Ovary (tissue), 9 donors: Measurements from ENCODE around the gene GRK2. TPM values are rescaled to one million over a fixed set of nuclear protein-coding genes. Genes with fewer than 3 reads are reported as not detected.

Experiments
- DNase-seq, 5 donors: peaks; one replicate each; pipeline ENCODE4 v3.0.0-alpha.2; 2019 to 2020
- H3K27ac ChIP-seq, 2 donors: fragments of 200-600 bp; one replicate each; pipeline versions ENCODE4 v1.5.1 to v1.8.0; 2019 to 2022
- H3K27me3 ChIP-seq: fragments of 200-600 bp; one replicate; pipeline ENCODE4 v1.8.0; 2022
- H3K36me3 ChIP-seq: fragments of 200-600 bp; sonication (generic); one replicate; pipeline ENCODE4 v1.5.1; 2019
- H3K4me1 ChIP-seq: one replicate; pipeline ENCODE4 v1.8.1; 2013; ENCODE audit warnings: mild to moderate bottlenecking, moderate library complexity; ENCODE audit not compliant: insufficient read depth
- H3K4me3 ChIP-seq: fragments of 200-600 bp; sonication (generic); one replicate; pipeline ENCODE4 v1.5.1; 2017
- H3K9me3 ChIP-seq, 2 donors: fragments of 200-600 bp in 1 of 2; sonication (generic) in 1 of 2; one replicate each; pipeline versions ENCODE4 v1.5.1 to v1.8.1; 2013 to 2019; ENCODE audit warnings: mild to moderate bottlenecking in 1 of 2, moderate library complexity in 1 of 2
- EP300 ChIP-seq: sonication (generic); formaldehyde crosslinking; IDR thresholded peaks from one replicate; pipeline ENCODE4 v1.6.1; 2017; ENCODE audit warnings: antibody characterized with exemption
- POLR2A ChIP-seq: fragments of 450-650 bp; IDR thresholded peaks from one replicate; pipeline ENCODE4 v1.6.1; 2017; ENCODE audit warnings: antibody characterized with exemption, mild to moderate bottlenecking, moderate library complexity
- WGBS, 3 donors: extraction: QIAGEN DNeasy Blood & Tissue Kit in 1 of 3; methylation state at CpG; one replicate each; pipeline versions ENCODE4 v1.1.5 to v1.1.7; 2013 to 2017; 5-methylcytosine and 5-hydroxymethylcytosine counted together
- intact Hi-C, 4 donors: fragments of 100-400 bp; cut with DNase I; formaldehyde crosslinking; loops; one replicate each; pipeline versions ENCODE4 v1.11.0 to v1.15.1; 2022 to 2023
- polyA plus RNA-seq, 2 donors: library from polyadenylated mRNA; stranded (reverse); fragments of 200-250 nt in 1 of 2; fragments of 350-450 nt in 1 of 2; fragmentation: Illumina TruSeq in 1 of 2; extraction: RNeasy Lipid Tissue Mini Kit (QIAGEN cat#74804) in 1 of 2; gene quantifications; one replicate each; pipeline ENCODE4 v1.2.3, GENCODE V29; 2013 to 2014
- total RNA-seq, 7 donors: library from RNA; depleted of rRNA in 2 of 7; stranded (reverse); fragments of >200 nt in 2 of 7; fragmentation: NEBNext Ultra II Directional in 3 of 7; extraction: Animal tissue kit (Norgen Biotek cat#: 25700) in 3 of 7; gene quantifications; one replicate each; pipeline versions ENCODE4 v1.1.0 to v1.2.4, GENCODE V29; 2016 to 2023
- TF ChIP-seq, protein P1 (sequence below), 3 donors: fragments of 450-650 bp in 2 of 3; fragments of 200-600 bp in 1 of 3; IDR thresholded peaks; one replicate each; pipeline versions ENCODE4 v1.5.1 to v1.8.0; 2016 to 2022; ENCODE audit warnings: antibody characterized with exemption in 3 of 3, mild to moderate bottlenecking in 1 of 3
- donor health status: DM: no; HTN: no; CAD: no; lungs with moderate emphysema.
- donor health status: DM: no; HTN: no; CAD: no.
- donor health status: Bipolar disorder and iron deficiency.
- donor health status: DM: yes; HTN: yes; CAD: no.
- donor health status: DM: no; HTN: no; CAD: no.
- donor health status: DM: yes; HTN: yes; CAD: no.

Gene GRK2
- total and polyA plus RNA-seq, 9 donors = 21.5 to 58.1 (median 40.5) TPM

DNA sequence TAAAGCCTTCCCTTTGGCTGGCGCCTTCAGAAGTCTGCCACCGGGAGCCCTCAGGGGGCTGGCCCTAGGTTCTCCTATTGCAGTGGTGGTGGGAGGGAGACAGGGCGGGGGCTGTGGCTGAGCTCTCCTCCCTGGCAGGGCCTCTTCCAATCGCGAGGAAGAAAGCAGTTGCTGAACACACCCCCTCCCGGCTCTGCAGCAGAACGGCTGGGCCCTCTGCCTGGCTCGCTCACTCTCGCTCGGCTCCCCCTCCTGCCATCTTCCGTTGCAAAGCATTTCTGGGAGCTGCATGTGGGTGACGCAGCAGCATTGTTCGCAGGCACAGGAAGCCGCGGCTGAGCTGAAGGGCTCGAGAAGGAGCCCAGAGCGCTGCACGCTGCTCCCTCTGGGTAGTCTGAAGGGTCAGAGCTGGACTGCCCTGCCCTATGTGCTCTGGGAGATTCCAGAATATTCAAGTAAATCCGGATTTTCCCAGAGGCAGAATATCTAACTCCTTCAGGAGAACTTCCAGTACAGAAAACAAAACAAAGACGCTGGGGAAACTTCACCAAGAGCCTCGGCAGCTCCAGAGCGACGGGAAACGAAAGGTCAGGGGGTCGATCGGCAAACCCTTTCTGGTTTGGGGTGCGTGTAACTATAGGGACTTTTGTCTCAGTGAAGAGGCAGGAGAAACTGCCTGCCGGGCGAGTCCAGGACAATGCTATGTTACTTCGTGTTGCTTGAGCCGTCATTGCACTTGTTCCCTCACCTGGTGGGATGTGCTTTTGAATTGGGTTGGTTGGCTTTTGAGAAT, 26.3 kb upstream of the GRK2 start:
- DNase-seq = peak; percentile 94 to 96 (median 95)
- Histone ChIP-seq H3K9me3 (no peaks in the 10 kb centered on the region), H3K4me1 (peaks cover 10% of the 10 kb centered on the region), H3K4me3 (peak overlapping the region; percentile 46), H3K36me3 (no peaks in the 10 kb centered on the region), H3K27me3 (no peaks in the 10 kb centered on the region), H3K27ac (peak overlapping the region; percentile 52 to 78)
- TF ChIP-seq EP300 (no peak), POLR2A (peak; percentile 87)
- TF ChIP-seq, protein P1, sequence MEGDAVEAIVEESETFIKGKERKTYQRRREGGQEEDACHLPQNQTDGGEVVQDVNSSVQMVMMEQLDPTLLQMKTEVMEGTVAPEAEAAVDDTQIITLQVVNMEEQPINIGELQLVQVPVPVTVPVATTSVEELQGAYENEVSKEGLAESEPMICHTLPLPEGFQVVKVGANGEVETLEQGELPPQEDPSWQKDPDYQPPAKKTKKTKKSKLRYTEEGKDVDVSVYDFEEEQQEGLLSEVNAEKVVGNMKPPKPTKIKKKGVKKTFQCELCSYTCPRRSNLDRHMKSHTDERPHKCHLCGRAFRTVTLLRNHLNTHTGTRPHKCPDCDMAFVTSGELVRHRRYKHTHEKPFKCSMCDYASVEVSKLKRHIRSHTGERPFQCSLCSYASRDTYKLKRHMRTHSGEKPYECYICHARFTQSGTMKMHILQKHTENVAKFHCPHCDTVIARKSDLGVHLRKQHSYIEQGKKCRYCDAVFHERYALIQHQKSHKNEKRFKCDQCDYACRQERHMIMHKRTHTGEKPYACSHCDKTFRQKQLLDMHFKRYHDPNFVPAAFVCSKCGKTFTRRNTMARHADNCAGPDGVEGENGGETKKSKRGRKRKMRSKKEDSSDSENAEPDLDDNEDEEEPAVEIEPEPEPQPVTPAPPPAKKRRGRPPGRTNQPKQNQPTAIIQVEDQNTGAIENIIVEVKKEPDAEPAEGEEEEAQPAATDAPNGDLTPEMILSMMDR (IDR thresholded peaks at IDR 0.05) = peak in 2 of 3 donors; percentile 13 to 23
- intact Hi-C loops = no loop called here
- 0% methylated on average over 28 to 31 of the region's 31 CpGs for WGBS, 3 donors

DNA sequence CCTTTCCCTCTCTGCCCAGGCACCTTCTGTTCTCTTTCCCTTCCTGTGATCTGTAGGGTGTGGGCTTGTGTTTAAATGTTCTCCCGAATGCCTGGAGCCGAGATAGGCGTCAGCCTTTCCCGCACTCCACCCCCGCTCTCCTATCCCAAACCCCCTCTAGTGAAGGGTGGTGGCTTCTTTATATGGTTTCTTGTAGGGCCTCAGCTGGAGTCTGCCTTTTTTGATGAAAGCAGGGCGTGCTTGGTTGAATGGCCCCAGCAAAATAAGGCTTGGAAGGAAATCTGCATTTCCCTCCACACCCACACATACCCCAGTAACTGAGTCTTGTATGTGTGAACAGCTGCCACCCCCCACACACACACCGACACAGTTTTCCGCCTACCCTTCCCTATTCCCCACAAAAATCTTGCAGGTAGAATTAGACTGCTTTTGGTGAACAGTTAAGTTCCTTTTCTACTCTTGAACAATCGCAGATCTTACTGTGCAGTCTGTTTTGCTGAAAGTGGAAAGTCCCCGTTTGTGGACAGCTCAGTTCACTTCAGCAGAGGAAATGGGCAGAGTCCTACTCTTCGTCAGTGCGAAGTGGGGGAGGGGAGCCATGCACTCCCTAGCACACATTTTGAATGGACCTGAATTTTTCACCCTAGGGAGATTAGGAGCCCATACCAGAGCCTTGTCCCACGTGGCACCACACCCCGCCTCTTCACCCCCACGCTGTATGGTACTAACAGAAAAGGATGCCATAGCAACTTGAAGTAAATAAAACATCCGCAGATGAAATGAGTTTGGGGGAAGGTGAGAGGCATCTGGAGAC, 25.5 kb upstream of the GRK2 start:
- DNase-seq = peak; percentile 42 to 70 (median 65)

DNA sequence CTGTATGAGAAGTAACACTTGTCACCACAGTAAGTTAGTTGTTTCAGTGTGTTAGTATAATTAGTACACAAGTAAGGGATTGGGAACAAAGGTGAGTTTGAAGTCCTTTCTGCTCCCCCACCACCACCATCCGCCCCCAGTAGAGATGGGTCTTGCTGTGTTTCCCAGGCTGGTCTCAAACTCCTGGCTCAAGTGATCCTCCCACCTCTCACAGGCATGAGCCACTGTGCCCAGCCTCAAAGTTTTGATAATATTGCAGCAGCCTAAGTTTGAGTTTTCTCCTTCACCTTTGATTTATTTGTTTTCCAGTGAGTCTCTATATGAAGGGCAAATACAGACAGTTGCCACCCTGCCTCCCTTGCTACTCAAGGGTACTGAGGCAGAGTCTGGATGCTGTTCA, 23.7 kb upstream of the GRK2 start:
- intact Hi-C loops = no loop called here
- H3K27me3 ChIP-seq = no peaks in the 10 kb centered on the region
- H3K4me1 ChIP-seq = peaks cover 10% of the 10 kb centered on the region
- TF ChIP-seq POLR2A (no peak), EP300 (no peak)
- TF ChIP-seq, protein P1 (IDR thresholded peaks at IDR 0.05) = no peak
- no peaks in the 10 kb centered on the region for H3K9me3 ChIP-seq
- H3K27ac ChIP-seq = no peak overlapping the region
- WGBS, 3 donors = 85 to 92% (median 86%) methylated on average over 1 of the region's 1 CpG
- no peak for DNase-seq
- H3K4me3 ChIP-seq = no peak overlapping the region
- H3K36me3 ChIP-seq = no peaks in the 10 kb centered on the region

More for the DNA sequence above, 25.5 kb upstream of the GRK2 start:
- H3K27ac ChIP-seq = peak overlapping the region; percentile 52 to 78
- 1 to 2% (median 1%) methylated on average over 16 of the region's 16 CpGs for WGBS, 3 donors
- no peaks in the 10 kb centered on the region for H3K36me3 ChIP-seq
- TF ChIP-seq POLR2A = no peak
- TF ChIP-seq, protein P1 (IDR thresholded peaks at IDR 0.05) = no peak
- TF ChIP-seq EP300 = no peak
- intact Hi-C loops = no loop called here
- peaks cover 10% of the 10 kb centered on the region for H3K4me1 ChIP-seq
- H3K4me3 ChIP-seq = peak overlapping the region; percentile 46
- H3K9me3 ChIP-seq = no peaks in the 10 kb centered on the region
- H3K27me3 ChIP-seq = no peaks in the 10 kb centered on the region

DNA sequence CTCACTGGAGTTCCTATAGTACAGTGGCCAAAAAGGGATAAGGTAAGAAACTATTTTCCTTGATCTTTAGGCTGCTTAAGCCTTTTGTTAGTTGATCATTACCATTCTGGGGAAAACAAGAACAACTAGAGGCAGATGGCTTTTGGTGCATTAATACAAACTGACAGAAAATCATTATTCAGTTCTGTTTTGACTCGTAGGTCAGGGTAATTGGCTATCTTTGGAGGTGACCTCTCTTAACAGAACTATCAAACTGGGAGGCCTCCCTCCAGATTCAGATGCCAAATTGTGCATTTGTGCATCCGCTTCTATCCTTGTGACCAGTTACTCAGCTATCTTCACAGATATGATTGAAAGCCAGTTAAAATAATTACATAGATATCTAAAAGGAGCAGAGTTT, 23.2 kb upstream of the GRK2 start:
- no peak overlapping the region for H3K27ac ChIP-seq
- H3K9me3 ChIP-seq = no peaks in the 10 kb centered on the region
- no peaks in the 10 kb centered on the region for H3K27me3 ChIP-seq
- intact Hi-C loops = no loop called here
- no peak overlapping the region for H3K4me3 ChIP-seq
- DNase-seq = no peak
- WGBS, 3 donors = 81 to 89% (median 88%) methylated on average over 2 of the region's 2 CpGs
- peaks cover 10% of the 10 kb centered on the region for H3K4me1 ChIP-seq
- TF ChIP-seq EP300 (no peak), POLR2A (no peak)
- TF ChIP-seq, protein P1 (IDR thresholded peaks at IDR 0.05) = no peak
- no peaks in the 10 kb centered on the region for H3K36me3 ChIP-seq
